Esophagus muscularis mucosa (tissue), 4 donors: ENCODE results near the gene PRR23B.

Source experiments
- CTCF ChIP-seq, 3 experiments: fragments of 200-600 bp in 2 of 3; fragments of 450-650 bp in 1 of 3; sonication (generic) in 2 of 3; IDR thresholded peaks; one replicate each; pipeline ENCODE4 v1.5.1; 2017 to 2019; ENCODE audit warnings: antibody characterized with exemption in 3 of 3, mild to moderate bottlenecking in 2 of 3, moderate library complexity in 1 of 3
- EP300 ChIP-seq: sonication (generic); formaldehyde crosslinking; IDR thresholded peaks from one replicate; pipeline ENCODE4 v1.6.1; 2017; ENCODE audit warnings: antibody characterized with exemption
- POLR2A ChIP-seq: fragments of 450-650 bp; IDR thresholded peaks from one replicate; pipeline ENCODE4 v1.6.1; 2017; ENCODE audit warnings: antibody characterized with exemption, moderate library complexity, mild to moderate bottlenecking, low read depth
- POLR2AphosphoS5 ChIP-seq, 2 donors: sonication (generic); formaldehyde crosslinking; IDR thresholded peaks; one replicate each; pipeline ENCODE4 v1.6.1; 2017; ENCODE audit warnings: antibody characterized with exemption in 2 of 2

- TF ChIP-seq EP300 (no peak), CTCF (IDR thresholded peaks at IDR 0.05) (no peak), POLR2AphosphoS5 (IDR thresholded peaks at IDR 0.05) (no peak), POLR2A (no peak)
These were observed 32.3 kb upstream of the PRR23B start for GRCh38 chr3:139052802-139053600.
